GM12892 (cell line): Measurements from ENCODE around the gene GPR18.

ENCODE experiments used
- POLR2A ChIP-seq: IDR thresholded peaks from 2 replicates; pipeline ENCODE4 v1.6.1; 2011; ENCODE audit warnings: low read depth, low read length, control low read depth
- TAF1 ChIP-seq: IDR thresholded peaks from 2 replicates; pipeline ENCODE4 v1.6.1; 2011; ENCODE audit warnings: low read depth, mild to moderate bottlenecking, control low read depth, low read length, borderline replicate concordance

DNA sequence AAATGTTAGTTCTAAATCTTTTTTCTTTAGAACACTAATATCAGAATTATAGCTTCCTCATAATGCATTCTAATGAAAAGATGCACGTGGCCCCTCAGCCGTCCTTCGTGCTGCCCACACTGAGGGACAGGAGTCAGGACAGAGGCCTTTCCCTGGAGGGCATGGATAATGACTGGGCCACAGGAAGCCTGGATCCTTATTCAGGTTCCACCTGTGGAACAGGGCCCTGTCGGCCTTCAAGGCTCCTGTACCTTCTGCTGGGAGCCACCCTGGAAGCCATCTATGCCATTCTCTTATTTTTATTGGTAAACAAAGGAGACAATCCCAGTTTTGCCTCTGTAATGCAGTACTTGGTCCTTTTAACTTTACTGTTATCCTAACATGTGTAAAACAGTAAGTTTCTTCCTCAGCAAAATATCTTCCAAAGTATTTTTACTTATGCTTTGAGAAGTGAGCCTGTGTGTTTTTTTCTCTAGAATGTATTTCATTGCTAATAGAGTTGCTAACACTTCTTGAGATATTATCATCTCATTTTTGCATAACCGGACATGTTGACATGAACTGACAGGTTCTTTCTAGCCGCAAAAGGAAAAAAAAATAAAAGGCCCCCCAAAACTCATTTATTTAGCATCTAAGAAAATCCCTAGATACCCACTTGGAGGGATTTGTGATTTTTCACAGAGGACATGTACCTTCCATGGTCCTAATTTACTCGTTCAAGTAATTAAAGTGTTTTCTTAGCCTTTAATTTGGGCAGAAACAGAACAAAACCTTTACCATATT is 43.1 kb upstream of the GPR18 start:
- TF ChIP-seq TAF1 (no peak), POLR2A (peak; percentile 33; the same call in 1 of the 2 replicates)
